ENCODE data around the gene CIRBP.

The CIRBP gene

DNA sequence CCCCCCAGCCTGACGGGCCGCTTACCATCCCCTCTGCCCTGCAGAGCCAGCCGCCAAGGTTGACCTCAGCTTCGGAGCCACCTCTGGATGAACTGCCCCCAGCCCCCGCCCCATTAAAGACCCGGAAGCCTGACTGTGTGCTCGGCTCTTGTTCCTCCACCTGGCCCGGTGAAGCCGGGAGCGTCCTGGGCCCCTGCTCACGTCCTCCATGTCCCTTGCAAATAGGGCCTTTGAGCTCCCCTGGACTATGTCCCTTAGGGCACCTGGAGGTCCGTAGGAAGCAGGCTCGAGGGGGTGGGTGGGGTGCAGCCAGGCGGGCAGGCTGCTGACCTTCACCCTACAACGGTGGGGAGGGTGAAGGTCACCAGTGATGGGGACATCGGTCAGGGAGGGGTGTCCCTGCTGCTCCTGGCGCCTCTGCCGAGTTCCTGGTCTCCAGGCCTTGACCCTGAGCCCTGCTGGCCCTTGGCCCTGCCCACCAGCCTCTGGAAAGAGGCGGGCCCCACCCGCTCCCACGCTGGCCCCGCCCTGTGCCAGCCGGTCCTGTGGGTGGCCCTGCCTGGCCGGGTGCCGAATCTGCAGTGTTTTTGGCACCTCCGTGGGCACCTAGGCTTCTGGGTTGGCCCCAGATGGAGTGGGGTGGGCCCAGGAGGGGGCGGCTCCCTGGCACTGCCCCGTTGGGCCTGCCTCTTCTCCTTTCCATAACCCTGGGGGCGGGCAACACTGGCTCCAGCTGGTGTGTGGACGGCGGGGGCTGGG, 24.3 kb upstream of the CIRBP start:
- TF ChIP-seq, protein P1, sequence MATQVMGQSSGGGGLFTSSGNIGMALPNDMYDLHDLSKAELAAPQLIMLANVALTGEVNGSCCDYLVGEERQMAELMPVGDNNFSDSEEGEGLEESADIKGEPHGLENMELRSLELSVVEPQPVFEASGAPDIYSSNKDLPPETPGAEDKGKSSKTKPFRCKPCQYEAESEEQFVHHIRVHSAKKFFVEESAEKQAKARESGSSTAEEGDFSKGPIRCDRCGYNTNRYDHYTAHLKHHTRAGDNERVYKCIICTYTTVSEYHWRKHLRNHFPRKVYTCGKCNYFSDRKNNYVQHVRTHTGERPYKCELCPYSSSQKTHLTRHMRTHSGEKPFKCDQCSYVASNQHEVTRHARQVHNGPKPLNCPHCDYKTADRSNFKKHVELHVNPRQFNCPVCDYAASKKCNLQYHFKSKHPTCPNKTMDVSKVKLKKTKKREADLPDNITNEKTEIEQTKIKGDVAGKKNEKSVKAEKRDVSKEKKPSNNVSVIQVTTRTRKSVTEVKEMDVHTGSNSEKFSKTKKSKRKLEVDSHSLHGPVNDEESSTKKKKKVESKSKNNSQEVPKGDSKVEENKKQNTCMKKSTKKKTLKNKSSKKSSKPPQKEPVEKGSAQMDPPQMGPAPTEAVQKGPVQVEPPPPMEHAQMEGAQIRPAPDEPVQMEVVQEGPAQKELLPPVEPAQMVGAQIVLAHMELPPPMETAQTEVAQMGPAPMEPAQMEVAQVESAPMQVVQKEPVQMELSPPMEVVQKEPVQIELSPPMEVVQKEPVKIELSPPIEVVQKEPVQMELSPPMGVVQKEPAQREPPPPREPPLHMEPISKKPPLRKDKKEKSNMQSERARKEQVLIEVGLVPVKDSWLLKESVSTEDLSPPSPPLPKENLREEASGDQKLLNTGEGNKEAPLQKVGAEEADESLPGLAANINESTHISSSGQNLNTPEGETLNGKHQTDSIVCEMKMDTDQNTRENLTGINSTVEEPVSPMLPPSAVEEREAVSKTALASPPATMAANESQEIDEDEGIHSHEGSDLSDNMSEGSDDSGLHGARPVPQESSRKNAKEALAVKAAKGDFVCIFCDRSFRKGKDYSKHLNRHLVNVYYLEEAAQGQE (IDR thresholded peaks at IDR 0.05; ENCODE audit: insufficient read depth in 1 of 2, low read depth in 2 of 2, low read length in 2 of 2) = no peak
- no peak for TF ChIP-seq SIN3A (IDR thresholded peaks at IDR 0.05; ENCODE audit: borderline replicate concordance, insufficient read depth, low read length)

DNA sequence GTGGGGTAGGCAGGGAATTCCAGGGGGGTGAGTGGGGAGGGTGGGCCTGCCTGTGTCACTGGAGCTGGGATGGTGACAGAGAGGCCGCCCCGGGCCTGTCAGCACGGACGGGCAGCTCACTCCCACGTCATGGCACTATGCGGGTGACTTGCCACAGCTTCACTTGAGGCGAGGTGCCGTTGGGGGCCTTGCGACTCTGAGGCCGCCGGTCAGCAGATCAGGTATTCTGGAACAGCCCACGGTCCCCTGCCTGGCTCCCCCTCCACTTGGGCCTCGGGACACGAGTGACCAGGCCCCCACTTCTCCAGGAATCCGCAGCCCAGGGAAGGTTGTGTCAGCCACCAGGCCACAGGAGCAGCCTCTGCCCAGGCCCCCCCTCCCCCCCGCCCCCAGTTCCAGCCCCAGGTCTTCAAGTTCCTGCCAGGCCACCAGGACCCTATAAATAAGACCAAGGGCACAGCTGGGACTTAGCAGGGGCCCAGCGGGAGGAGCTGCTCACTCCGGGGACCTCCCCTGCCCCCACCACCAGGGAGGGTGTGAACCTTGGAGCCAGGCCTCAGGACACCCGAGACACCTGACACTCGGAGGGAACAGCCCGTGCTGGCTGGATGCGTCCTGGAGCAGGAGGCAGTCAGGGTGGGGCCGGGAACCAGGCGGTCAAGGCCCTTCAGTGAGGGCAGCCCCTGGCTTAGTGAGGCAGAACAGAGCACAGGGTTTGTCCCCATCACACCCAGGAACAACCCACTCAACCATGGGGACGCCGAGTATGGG, 23.5 kb upstream of the CIRBP start:
- TF ChIP-seq POLR2AphosphoS5 (IDR thresholded peaks at IDR 0.05; ENCODE audit: low read depth, low read length) (no peak), FOXP2 (optimal IDR thresholded peaks at IDR 0.05; ENCODE audit: borderline replicate concordance, extremely low read depth, extremely low read length, insufficient read depth) (no peak), SIN3A (IDR thresholded peaks at IDR 0.05; ENCODE audit: borderline replicate concordance, insufficient read depth, low read length) (no peak)
- TF ChIP-seq, protein P1 (IDR thresholded peaks at IDR 0.05; ENCODE audit: insufficient read depth in 1 of 2, low read depth in 2 of 2, low read length in 2 of 2) = no peak

DNA sequence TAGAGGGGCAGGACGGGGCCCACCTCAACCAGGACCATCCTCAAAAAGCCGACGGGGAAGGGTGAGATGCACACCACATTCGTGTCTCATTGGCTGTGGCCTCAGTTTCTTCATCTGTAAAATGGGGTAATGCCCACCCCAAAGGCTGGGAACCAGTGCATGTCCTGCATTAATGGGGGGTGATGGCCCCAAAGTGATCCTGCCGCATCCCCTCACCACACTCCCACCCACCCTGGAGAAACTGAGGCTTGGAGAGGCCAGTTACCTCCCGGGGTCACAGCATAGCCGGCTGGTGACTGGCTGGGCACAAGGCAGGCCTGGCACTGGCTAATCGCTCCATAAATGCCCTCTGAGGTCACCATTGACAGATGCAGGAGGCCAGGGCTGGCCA, 21.4 kb upstream of the CIRBP start:
- TF ChIP-seq POLR2AphosphoS5 (IDR thresholded peaks at IDR 0.05; ENCODE audit: low read depth, low read length) (no peak), SIN3A (IDR thresholded peaks at IDR 0.05; ENCODE audit: borderline replicate concordance, insufficient read depth, low read length) (no peak), FOXP2 (optimal IDR thresholded peaks at IDR 0.05; ENCODE audit: borderline replicate concordance, extremely low read depth, extremely low read length, insufficient read depth) (no peak), TAF1 (IDR thresholded peaks at IDR 0.05; ENCODE audit: borderline replicate concordance, insufficient read depth, low read length) (no peak)
- TF ChIP-seq, protein P1 (IDR thresholded peaks at IDR 0.05; ENCODE audit: insufficient read depth in 1 of 2, low read depth in 2 of 2, low read length in 2 of 2) = no peak

DNA sequence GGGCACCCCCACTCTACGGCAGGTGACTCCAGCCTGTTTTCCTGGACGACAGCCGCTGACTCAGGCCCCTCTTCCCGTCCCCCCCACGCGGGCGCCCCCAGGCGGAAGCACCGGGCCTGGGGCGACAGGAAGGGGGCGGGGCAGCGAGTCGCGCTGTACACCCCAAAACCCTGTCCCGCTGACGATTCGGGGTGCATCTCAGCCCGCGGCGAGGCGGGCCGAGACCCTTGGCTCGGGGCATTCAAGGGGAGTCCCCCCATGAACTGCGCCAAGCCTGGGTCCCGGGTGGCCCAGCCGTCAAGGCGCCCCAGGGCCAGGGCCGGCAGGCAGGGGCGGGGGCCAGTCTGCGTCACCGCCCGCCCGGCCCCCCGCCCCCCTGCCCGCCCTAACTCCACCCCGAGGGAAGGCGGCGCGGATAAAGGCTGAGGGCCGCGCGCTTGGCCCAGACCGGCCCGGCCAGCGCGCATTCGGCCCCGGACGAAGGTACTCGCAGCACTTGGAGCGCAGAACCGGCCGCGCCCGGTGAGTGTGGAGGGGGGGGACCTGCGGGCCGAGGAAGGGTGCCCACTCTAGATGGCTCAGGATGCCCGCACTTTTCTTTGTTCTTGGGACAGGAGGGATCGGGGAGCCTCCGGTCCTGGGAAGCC, 20.9 kb upstream of the CIRBP start, which contains the start of gene MIDN:
Gene MIDN (plus strand): TSS at position 445 of the 647 bp plus-strand sequence. CDS start 1,714 bp downstream, outside the sequence.
- TF ChIP-seq, protein P1 (IDR thresholded peaks at IDR 0.05; ENCODE audit: insufficient read depth in 1 of 2, low read depth in 2 of 2, low read length in 2 of 2) = no peak
- TF ChIP-seq SIN3A (IDR thresholded peaks at IDR 0.05; ENCODE audit: borderline replicate concordance, insufficient read depth, low read length) (no peak), FOXP2 (optimal IDR thresholded peaks at IDR 0.05; ENCODE audit: borderline replicate concordance, extremely low read depth, extremely low read length, insufficient read depth) (peak; percentile 23), POLR2AphosphoS5 (IDR thresholded peaks at IDR 0.05; ENCODE audit: low read depth, low read length) (peak; percentile 99), TAF1 (IDR thresholded peaks at IDR 0.05; ENCODE audit: borderline replicate concordance, insufficient read depth, low read length) (0 out of 2 replicates have a peak, but pooled peaks have one; percentile 42)

Data from PFSK-1 (cell line).